DND-41 (cell line): ENCODE data around the gene ST8SIA4.

Experiments
- CTCF ChIP-seq: IDR thresholded peaks from 2 replicates; pipeline ENCODE4 v1.5.1; 2012; ENCODE audit warnings: borderline replicate concordance, low read length, moderate library complexity, mild to moderate bottlenecking; ENCODE audit not compliant: poor library complexity, severe bottlenecking; ENCODE audit errors: extremely low read depth
- EZH2 ChIP-seq: IDR thresholded peaks from 3 replicates; pipeline ENCODE4 v1.6.1; 2012; ENCODE audit warnings: borderline replicate concordance, low read depth, mild to moderate bottlenecking, moderate library complexity, low read length, inconsistent platforms; ENCODE audit not compliant: severe bottlenecking

- TF ChIP-seq EZH2: no peak
- no peak for TF ChIP-seq CTCF
These were observed 100.9 kb downstream of the ST8SIA4 start for GRCh38 chr5:100802208-100802607.
